Thyroid gland (tissue), 4 donors: ENCODE results near the gene ACTL8. TPM values are rescaled to one million over a fixed set of nuclear protein-coding genes. Genes with fewer than 3 reads are reported as not detected.

Source experiments
- DNase-seq, 2 donors: peaks; one replicate each; pipeline ENCODE4 v3.0.0-alpha.2; 2019
- H3K27ac ChIP-seq, 3 donors: fragments of 200-600 bp; sonication (generic); 1 replicate in 2 of 3; 2 replicates in 1 of 3; pipeline ENCODE4 v1.5.1; 2016 to 2019; ENCODE audit warnings: mild to moderate bottlenecking in 1 of 3, moderate library complexity in 1 of 3
- H3K27me3 ChIP-seq: fragments of 200-600 bp; sonication (generic); one replicate; pipeline ENCODE4 v1.5.1; 2019
- H3K36me3 ChIP-seq, 2 donors: fragments of 200-600 bp; sonication (generic); one replicate each; pipeline ENCODE4 v1.5.1; 2016 to 2019
- H3K4me1 ChIP-seq, 2 donors: fragments of 200-600 bp; sonication (generic); one replicate each; pipeline ENCODE4 v1.5.1; 2017 to 2019
- H3K4me3 ChIP-seq, 3 donors: fragments of 200-600 bp; sonication (generic); replicated peaks in 1 of 3; 1 replicate in 2 of 3; 2 replicates in 1 of 3; pipeline ENCODE4 v1.5.1; 2016; ENCODE audit warnings: mild to moderate bottlenecking in 1 of 3
- H3K9me3 ChIP-seq: fragments of 200-600 bp; sonication (generic); one replicate; pipeline ENCODE4 v1.5.1; 2017
- CTCF ChIP-seq, 6 experiments: fragments of 200-600 bp in 3 of 6; fragments of 450-650 bp in 3 of 6; sonication (generic) in 3 of 6; IDR thresholded peaks; one replicate each; pipeline ENCODE4 v1.5.1; 2016 to 2019; ENCODE audit warnings: antibody characterized with exemption in 6 of 6, mild to moderate bottlenecking in 2 of 6, inconsistent platforms in 1 of 6, moderate library complexity in 1 of 6
- POLR2A ChIP-seq, 2 donors: fragments of 450-650 bp; IDR thresholded peaks; one replicate each; pipeline ENCODE4 v1.6.1; 2017; ENCODE audit warnings: antibody characterized with exemption in 2 of 2, mild to moderate bottlenecking in 2 of 2, moderate library complexity in 1 of 2
- WGBS, 2 donors: methylation state at CpG; one replicate each; pipeline ENCODE4 v1.1.5; 2017; 5-methylcytosine and 5-hydroxymethylcytosine counted together
- intact Hi-C: fragments of 100-400 bp; cut with DNase I; formaldehyde crosslinking; loops from one replicate; pipeline ENCODE4 v1.15.1; 2023
- total RNA-seq, 4 donors: library from RNA; depleted of rRNA; stranded (reverse); fragments of >200 nt; gene quantifications; one replicate each; pipeline ENCODE4 v1.2.3, GENCODE V29; 2016

Gene ACTL8, protein sequence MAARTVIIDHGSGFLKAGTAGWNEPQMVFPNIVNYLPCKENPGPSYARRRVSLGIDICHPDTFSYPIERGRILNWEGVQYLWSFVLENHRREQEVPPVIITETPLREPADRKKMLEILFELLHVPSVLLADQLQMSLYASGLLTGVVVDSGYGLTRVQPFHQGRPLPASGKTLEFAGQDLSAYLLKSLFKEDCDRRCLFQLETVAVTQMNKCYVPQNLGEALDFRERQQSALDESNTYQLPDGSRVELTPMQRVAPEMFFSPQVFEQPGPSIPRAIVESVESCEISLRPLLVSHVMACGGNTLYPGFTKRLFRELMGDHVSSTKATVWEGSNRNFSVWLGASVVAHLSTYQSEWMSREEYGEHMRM
- total RNA-seq = not detected

- Histone ChIP-seq H3K36me3 (no peaks in the 10 kb centered on the region), H3K27me3 (no peaks in the 10 kb centered on the region), H3K4me1 (no peaks in the 10 kb centered on the region), H3K27ac (no peak within 1 kb of the TSS), H3K4me3 (no peak within 1 kb of the TSS), H3K9me3 (no peaks in the 10 kb centered on the region)
- TF ChIP-seq POLR2A (IDR thresholded peaks at IDR 0.05) (no peak), CTCF (IDR thresholded peaks at IDR 0.05) (no peak)
- DNase-seq = no peak
- intact Hi-C loops = no loop called here
- whole genome bisulfite sequencing, 2 donors = 57 to 61% methylated on average over 12 of the region's 12 CpGs
These were observed at the start of gene ACTL8 for GRCh38 chr1:17755120-17755519. TSS of gene ACTL8 (plus strand) at chr1:17755333. CDS start at chr1:17823009, 67,676 bp downstream.

DNA sequence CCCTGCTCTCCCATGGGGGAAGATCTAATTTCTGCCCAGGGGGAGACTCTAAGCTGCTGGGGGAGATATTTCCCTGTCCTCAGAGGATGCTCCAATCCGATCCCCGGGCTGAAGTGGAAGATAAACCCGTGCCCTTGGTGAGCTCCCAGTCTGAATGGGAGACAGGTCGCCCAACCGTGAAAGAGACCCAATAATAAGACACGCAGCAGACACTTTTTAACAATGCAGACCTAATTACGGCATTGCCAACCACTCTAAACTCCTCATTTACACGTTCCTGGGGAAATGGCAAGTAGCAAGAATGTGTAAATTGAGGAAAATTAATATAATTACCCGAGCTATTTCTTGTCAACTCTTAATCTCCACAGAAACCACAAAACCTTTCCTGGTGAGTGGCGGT lies 48.7 kb upstream of the ACTL8 start:
- TF ChIP-seq POLR2A (IDR thresholded peaks at IDR 0.05) (no peak), CTCF (IDR thresholded peaks at IDR 0.05) (no peak)
- DNase-seq = no peak
- Histone ChIP-seq H3K27me3 (no peaks in the 10 kb centered on the region), H3K9me3 (no peaks in the 10 kb centered on the region), H3K27ac (no peak overlapping the region), H3K36me3 (no peaks in the 10 kb centered on the region), H3K4me3 (no peak overlapping the region), H3K4me1 (no peaks in the 10 kb centered on the region)
- WGBS, 2 donors = 55 to 57% methylated on average over 10 of the region's 10 CpGs
- intact Hi-C loops = no loop called here

GRCh38 chr1:17709981-17710380 lies 45.2 kb upstream of the ACTL8 start:
- 89 to 92% methylated on average over 3 of the region's 3 CpGs for WGBS, 2 donors
- intact Hi-C loops = no loop called here
- Histone ChIP-seq H3K9me3 (no peaks in the 10 kb centered on the region), H3K4me1 (no peaks in the 10 kb centered on the region), H3K4me3 (no peak overlapping the region), H3K27me3 (no peaks in the 10 kb centered on the region), H3K27ac (no peak overlapping the region), H3K36me3 (no peaks in the 10 kb centered on the region)
- DNase-seq = no peak
- TF ChIP-seq CTCF (IDR thresholded peaks at IDR 0.05) = no peak
- TF ChIP-seq POLR2A (IDR thresholded peaks at IDR 0.05) = no peak

GRCh38 chr1:17710889-17711576 lies 44.1 kb upstream of the ACTL8 start:
- Histone ChIP-seq H3K9me3 (no peaks in the 10 kb centered on the region), H3K27me3 (no peaks in the 10 kb centered on the region), H3K4me1 (no peaks in the 10 kb centered on the region), H3K4me3 (no peak overlapping the region), H3K27ac (no peak overlapping the region), H3K36me3 (no peaks in the 10 kb centered on the region)
- TF ChIP-seq CTCF (IDR thresholded peaks at IDR 0.05) (no peak), POLR2A (IDR thresholded peaks at IDR 0.05) (no peak)
- 69 to 71% methylated on average over 4 of the region's 4 CpGs for WGBS, 2 donors
- intact Hi-C loops = no loop called here
- no peak for DNase-seq

GRCh38 chr1:17711577-17711910 lies 43.6 kb upstream of the ACTL8 start:
- no peak for TF ChIP-seq POLR2A (IDR thresholded peaks at IDR 0.05)
- no peak for TF ChIP-seq CTCF (IDR thresholded peaks at IDR 0.05)
- intact Hi-C loops = no loop called here
- no peaks in the 10 kb centered on the region for H3K9me3 ChIP-seq

More at GRCh38 chr1:17711577-17711910, 43.6 kb upstream of the ACTL8 start:
- Histone ChIP-seq H3K27ac (no peak overlapping the region), H3K27me3 (no peaks in the 10 kb centered on the region), H3K36me3 (no peaks in the 10 kb centered on the region), H3K4me1 (no peaks in the 10 kb centered on the region), H3K4me3 (no peak overlapping the region)
- DNase-seq = no peak
